SJCRH30 (cell line): ENCODE measurements around the gene NHERF1. TPM values are rescaled to one million over a fixed set of nuclear protein-coding genes. Genes with fewer than 3 reads are reported as not detected.

ENCODE experiments used
- DNase-seq, 2 experiments: peaks; one replicate each; pipeline ENCODE4 v3.0.0-alpha.2; 2015 to 2020
- H3K27ac ChIP-seq: fragments of 250-450 bp; sonication (Bioruptor Pico); 2 replicates; pipeline ENCODE4 v1.5.1; 2020; ENCODE audit warnings: mild to moderate bottlenecking, moderate library complexity
- H3K27me3 ChIP-seq: fragments of 250-450 bp; sonication (Bioruptor Pico); 2 replicates; pipeline ENCODE4 v1.5.1; 2020; ENCODE audit warnings: mild to moderate bottlenecking, moderate library complexity
- H3K36me3 ChIP-seq: fragments of 250-450 bp; sonication (Bioruptor Pico); 2 replicates; pipeline ENCODE4 v1.5.1; 2020; ENCODE audit warnings: mild to moderate bottlenecking, moderate library complexity
- H3K4me1 ChIP-seq: fragments of 250-450 bp; sonication (Bioruptor Pico); 2 replicates; pipeline ENCODE4 v1.5.1; 2020; ENCODE audit warnings: mild to moderate bottlenecking, moderate library complexity
- H3K4me3 ChIP-seq: fragments of 250-450 bp; sonication (Bioruptor Pico); 2 replicates; pipeline ENCODE4 v1.5.1; 2020; ENCODE audit warnings: mild to moderate bottlenecking, moderate library complexity
- H3K9me3 ChIP-seq: fragments of 250-450 bp; sonication (Bioruptor Pico); replicated peaks from 2 replicates; pipeline ENCODE4 v1.5.1; 2020; ENCODE audit warnings: mild to moderate bottlenecking, moderate library complexity
- total RNA-seq: library from RNA; depleted of rRNA; stranded (reverse); fragments of >200 nt; shearing (Covaris generic); gene quantifications from 2 replicates; pipeline ENCODE4 v1.2.3, GENCODE V29; 2014

Gene NHERF1
- total RNA-seq, 1 experiment from 2014 or later, result 45.4 TPM

DNA sequence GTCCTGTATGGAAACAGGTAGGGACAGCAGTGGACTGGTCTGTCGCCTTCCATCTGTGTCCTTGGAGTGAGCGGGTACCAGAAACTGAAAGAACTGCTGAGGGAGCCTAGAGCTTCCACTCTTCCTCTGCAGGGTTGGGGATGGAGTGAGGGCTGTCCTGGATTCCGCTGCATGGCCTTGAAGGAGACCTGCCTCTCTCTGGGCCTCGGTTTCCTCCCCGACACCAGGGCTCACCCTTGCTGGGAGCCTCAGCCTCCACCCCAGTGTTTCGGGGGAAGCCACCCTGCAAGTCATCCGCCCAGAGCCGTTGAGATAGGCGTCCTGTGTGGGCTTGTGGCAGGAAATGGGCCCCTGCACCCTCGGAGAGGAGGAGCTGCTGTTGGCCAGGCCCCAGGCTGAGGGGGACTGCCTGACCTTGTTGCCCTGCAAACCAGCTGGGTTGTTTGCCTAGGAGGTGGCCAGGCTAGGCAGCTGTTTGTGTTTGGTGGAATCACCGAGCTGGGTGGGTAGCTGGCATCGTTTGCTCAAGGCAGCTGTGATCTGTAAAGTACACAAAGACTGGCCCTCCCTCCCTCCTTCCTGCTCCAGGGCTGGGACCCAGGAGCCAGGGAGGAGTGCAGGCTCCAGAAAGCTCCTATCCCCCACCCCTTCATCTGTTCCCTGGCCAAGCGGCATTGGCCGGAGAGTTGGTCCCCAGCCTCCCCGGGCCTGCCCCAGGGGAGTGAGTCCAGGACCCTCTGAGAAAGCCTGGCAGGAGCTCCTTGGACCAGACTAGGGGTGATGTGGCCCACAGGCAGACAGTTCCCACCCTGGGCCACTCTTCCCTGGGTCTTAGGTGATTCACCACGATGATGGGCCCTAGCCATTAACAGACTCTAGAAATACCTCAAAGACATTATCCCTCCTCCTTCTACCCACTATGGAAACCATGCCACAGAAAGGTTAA lies 10.1 kb upstream of the NHERF1 start:
- peaks cover 25% of the 10 kb centered on the region for H3K4me1 ChIP-seq
- peak; percentile 90 for DNase-seq
- H3K36me3 ChIP-seq, result no peaks in the 10 kb centered on the region
- H3K4me3 ChIP-seq, result peak overlapping the region; percentile 49
- peak overlapping the region; percentile 2; the same call in 1 of the 2 replicates for H3K27ac ChIP-seq
- H3K27me3 ChIP-seq, result peaks cover 17% of the 10 kb centered on the region; the same call in 1 of the 2 replicates
- no peaks in the 10 kb centered on the region for H3K9me3 ChIP-seq

- H3K4me3 ChIP-seq, result no peak overlapping the region
- H3K27me3 ChIP-seq, result peaks cover 17% of the 10 kb centered on the region; the same call in 1 of the 2 replicates
- no peak for DNase-seq
- no peaks in the 10 kb centered on the region for H3K9me3 ChIP-seq
- H3K27ac ChIP-seq, result no peak overlapping the region
- H3K4me1 ChIP-seq, result peaks cover 25% of the 10 kb centered on the region
- H3K36me3 ChIP-seq, result no peaks in the 10 kb centered on the region
Measured at GRCh38 chr17:74739227-74739831, 9.1 kb upstream of the NHERF1 start.

- Histone ChIP-seq H3K27ac (no peak overlapping the region), H3K4me1 (peaks cover 30% of the 10 kb centered on the region), H3K36me3 (no peaks in the 10 kb centered on the region), H3K9me3 (no peaks in the 10 kb centered on the region), H3K27me3 (peaks cover 17% of the 10 kb centered on the region; the same call in 1 of the 2 replicates), H3K4me3 (no peak overlapping the region)
- no peak for DNase-seq
Measured at GRCh38 chr17:74740173-74740572, 8.3 kb upstream of the NHERF1 start.

DNA sequence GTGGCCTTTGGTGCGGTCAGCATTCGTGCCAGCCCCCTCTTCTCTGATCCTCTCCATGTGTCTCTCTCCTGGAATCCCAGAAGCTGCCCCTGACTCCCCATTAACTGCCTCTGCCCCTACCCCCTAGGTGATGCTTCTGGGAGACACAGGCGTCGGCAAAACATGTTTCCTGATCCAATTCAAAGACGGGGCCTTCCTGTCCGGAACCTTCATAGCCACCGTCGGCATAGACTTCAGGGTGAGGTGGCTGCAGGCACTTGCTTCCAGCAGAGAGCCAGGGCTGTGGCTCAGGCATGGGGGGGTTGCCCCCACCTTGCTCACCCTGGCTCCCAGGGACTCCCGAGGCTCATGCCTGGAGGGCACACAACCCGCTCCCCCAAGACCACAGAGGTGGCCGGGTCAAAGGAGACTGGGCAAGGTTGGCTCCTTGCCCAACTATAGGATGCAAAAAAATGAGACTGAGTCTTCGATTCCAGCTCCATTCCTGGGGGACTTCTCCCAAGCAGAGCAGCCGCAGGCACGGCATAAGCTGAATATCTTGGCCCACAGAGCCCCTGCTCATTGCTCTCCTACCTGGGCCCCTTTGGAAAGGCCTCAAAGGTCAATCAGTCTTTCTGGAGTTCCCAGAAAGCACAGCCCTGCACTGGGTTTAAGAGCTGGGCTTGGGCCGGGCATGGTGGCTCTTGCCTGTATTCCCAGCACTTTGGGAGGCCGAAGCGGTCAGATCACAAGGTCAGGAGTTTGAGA lies 7.6 kb upstream of the NHERF1 start:
- no peak overlapping the region for H3K27ac ChIP-seq
- no peak overlapping the region for H3K4me3 ChIP-seq
- no peaks in the 10 kb centered on the region for H3K36me3 ChIP-seq
- H3K27me3 ChIP-seq, result peaks cover 10% of the 10 kb centered on the region; the same call in 1 of the 2 replicates
- no peaks in the 10 kb centered on the region for H3K9me3 ChIP-seq
- DNase-seq, result no peak
- H3K4me1 ChIP-seq, result peaks cover 30% of the 10 kb centered on the region

GRCh38 chr17:74742153-74742515 lies 6.3 kb upstream of the NHERF1 start:
- Histone ChIP-seq H3K27me3 (peaks cover 5% of the 10 kb centered on the region; the same call in 1 of the 2 replicates), H3K4me3 (no peak overlapping the region), H3K36me3 (no peaks in the 10 kb centered on the region), H3K4me1 (peaks cover 23% of the 10 kb centered on the region), H3K27ac (no peak overlapping the region), H3K9me3 (no peaks in the 10 kb centered on the region)
- peak; percentile 52 to 71 for DNase-seq

GRCh38 chr17:74742978-74743545 lies 5.4 kb upstream of the NHERF1 start:
- Histone ChIP-seq H3K27ac (no peak overlapping the region), H3K4me3 (no peak overlapping the region), H3K36me3 (no peaks in the 10 kb centered on the region), H3K27me3 (no peaks in the 10 kb centered on the region), H3K4me1 (peaks cover 18% of the 10 kb centered on the region), H3K9me3 (no peaks in the 10 kb centered on the region)
- DNase-seq, result no peak

GRCh38 chr17:74743755-74744154 lies 4.7 kb upstream of the NHERF1 start:
- no peaks in the 10 kb centered on the region for H3K27me3 ChIP-seq
- H3K4me1 ChIP-seq, result peaks cover 13% of the 10 kb centered on the region

DNA sequence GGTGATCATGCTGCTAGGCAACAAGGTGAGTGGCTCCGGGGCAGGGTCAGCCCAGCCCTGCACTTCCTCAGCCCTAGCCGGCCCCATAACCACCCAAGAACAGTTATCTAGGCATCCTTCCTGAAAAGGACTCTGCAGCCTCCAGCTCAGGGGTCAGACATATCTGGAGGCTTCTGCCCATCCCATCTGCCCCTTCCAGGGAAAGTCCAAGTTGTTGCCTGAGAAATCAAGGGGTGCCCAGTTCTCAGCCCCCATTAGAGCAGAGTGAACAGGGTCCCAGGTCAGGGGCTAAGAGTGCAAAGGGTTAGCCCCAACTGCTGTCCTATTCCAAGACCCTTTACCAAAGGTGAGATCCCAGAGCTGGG lies 4.1 kb upstream of the NHERF1 start:
- Histone ChIP-seq H3K4me1 (peaks cover 9% of the 10 kb centered on the region; the same call in 1 of the 2 replicates), H3K9me3 (no peaks in the 10 kb centered on the region), H3K27ac (no peak overlapping the region), H3K27me3 (no peaks in the 10 kb centered on the region), H3K4me3 (no peak overlapping the region), H3K36me3 (no peaks in the 10 kb centered on the region)
- no peak for DNase-seq

More at GRCh38 chr17:74743755-74744154, 4.7 kb upstream of the NHERF1 start:
- no peak overlapping the region for H3K4me3 ChIP-seq
- no peaks in the 10 kb centered on the region for H3K36me3 ChIP-seq
- H3K27ac ChIP-seq, result no peak overlapping the region
- H3K9me3 ChIP-seq, result no peaks in the 10 kb centered on the region
- no peak for DNase-seq

DNA sequence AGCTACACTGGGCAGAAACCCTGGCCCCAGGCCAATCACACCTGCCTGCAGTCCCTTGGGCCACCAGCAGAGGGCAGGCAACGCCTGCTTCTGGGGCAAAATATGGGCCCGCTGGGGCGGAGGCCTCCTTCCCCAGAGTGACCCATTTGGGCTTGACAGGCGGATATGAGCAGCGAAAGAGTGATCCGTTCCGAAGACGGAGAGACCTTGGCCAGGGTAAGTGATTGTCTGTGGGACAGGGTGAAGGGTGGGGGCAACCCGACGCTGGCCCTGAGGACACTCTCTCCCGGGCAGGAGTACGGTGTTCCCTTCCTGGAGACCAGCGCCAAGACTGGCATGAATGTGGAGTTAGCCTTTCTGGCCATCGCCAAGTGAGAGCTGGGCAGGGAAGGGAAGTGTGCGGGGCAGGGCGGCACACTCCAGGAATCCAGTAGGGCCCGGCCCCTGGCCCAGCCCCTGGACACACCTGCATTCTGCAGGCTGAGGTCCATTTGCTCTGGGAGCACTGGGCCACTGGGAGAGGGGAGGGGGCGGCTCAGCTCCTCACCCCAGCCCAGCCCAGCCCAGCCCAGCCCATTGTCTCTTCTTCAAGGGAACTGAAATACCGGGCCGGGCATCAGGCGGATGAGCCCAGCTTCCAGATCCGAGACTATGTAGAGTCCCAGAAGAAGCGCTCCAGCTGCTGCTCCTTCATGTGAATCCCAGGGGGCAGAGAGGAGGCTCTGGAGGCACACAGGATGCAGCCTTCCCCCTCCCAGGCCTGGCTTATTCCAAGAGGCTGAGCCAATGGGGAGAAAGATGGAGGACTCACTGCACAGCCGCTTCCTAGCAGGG lies 3.5 kb upstream of the NHERF1 start:
- H3K36me3 ChIP-seq, result no peaks in the 10 kb centered on the region
- no peaks in the 10 kb centered on the region for H3K9me3 ChIP-seq
- H3K27ac ChIP-seq, result no peak overlapping the region
- peaks cover 9% of the 10 kb centered on the region; the same call in 1 of the 2 replicates for H3K4me1 ChIP-seq
- no peaks in the 10 kb centered on the region for H3K27me3 ChIP-seq
- no peak overlapping the region for H3K4me3 ChIP-seq
- DNase-seq, result peak; percentile 71 to 88

DNA sequence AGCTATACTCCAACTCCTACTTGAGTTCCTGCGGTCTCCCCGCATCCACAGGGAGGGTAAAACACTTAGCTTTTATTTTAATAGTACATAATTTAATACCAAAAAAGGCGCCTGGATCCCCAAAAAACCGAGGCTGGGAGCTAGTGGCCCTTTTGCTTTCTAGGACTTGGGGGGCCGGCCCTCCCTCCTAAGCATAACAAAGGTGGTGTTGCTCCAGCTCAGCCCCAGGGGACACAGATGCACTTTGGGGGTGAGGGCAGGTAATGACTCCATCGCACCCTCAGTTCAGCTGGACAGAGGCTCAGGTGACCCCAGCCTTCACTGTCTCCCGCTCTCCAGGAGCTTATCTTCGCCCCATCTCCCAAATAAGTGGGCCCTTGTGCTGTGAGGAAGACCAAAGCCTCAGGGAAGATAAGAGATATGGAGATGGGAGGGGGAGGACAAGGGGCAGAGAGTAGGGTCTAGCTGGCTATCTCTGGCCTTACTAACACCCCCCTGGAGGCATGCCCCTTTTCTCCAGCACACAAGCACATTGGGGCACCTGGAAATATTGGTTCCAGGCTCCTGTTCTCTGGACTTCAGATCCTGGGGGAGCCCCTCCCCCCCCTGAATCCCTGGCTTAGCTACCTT lies 2.8 kb upstream of the NHERF1 start:
- Histone ChIP-seq H3K9me3 (no peaks in the 10 kb centered on the region), H3K27me3 (no peaks in the 10 kb centered on the region), H3K4me3 (no peak overlapping the region), H3K36me3 (no peaks in the 10 kb centered on the region), H3K27ac (no peak overlapping the region), H3K4me1 (peaks cover 11% of the 10 kb centered on the region; the same call in 1 of the 2 replicates)
- DNase-seq, result no peak

GRCh38 chr17:74746376-74746775 lies 2.1 kb upstream of the NHERF1 start:
- Histone ChIP-seq H3K27me3 (no peaks in the 10 kb centered on the region), H3K4me3 (no peak overlapping the region), H3K36me3 (no peaks in the 10 kb centered on the region), H3K9me3 (no peaks in the 10 kb centered on the region), H3K4me1 (peaks cover 11% of the 10 kb centered on the region; the same call in 1 of the 2 replicates), H3K27ac (no peak overlapping the region)
- no peak for DNase-seq

DNA sequence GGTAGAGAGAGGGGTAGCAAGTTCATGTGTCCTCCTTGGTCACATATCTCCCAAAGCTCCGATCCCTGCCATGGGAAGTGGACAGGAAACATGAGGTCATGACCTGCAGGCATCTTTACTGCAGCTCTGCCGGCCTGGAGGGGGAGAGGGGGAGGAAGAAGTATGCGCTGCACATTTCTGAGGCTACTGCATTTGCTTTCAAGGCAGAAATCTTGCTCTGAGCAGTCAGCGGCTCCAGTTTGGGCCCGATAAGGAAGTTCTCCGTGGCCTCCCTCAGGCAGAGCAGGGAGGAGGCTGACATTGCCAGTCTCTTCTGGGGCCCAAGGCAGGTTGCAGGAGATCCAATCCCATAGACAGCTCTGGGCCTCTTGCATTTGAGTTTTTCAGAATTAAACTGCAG lies 1.5 kb upstream of the NHERF1 start:
- DNase-seq, result no peak
- Histone ChIP-seq H3K9me3 (no peaks in the 10 kb centered on the region), H3K36me3 (no peaks in the 10 kb centered on the region), H3K4me3 (no peak overlapping the region), H3K4me1 (peaks cover 11% of the 10 kb centered on the region; the same call in 1 of the 2 replicates), H3K27me3 (no peaks in the 10 kb centered on the region), H3K27ac (no peak overlapping the region)

DNA sequence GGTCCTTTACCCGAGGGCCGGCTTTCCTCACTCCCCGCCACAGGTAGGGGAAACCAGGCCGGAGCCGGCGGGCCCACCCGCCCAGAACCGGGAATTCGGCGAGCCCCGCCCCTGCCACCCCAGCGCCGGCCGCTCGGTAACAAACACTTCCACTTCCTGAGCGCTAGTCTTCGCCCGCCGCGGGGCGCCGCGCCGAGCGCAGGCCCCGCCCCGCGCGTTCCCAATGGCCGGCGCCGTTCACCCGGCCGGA lies 224 bp upstream of the NHERF1 start:
- Histone ChIP-seq H3K4me3 (peak overlapping the region; percentile 70), H3K27me3 (no peaks in the 10 kb centered on the region), H3K27ac (no peak overlapping the region), H3K4me1 (peaks cover 8% of the 10 kb centered on the region; the same call in 1 of the 2 replicates), H3K9me3 (no peaks in the 10 kb centered on the region), H3K36me3 (no peaks in the 10 kb centered on the region)
- no peak for DNase-seq
